HEK293 (cell line): ENCODE data around the gene SLC2A6.
A peak's percentile ranks its signal among the peaks of the same experiment; 100 is the strongest.
"Not testable (repeated sequence)": the region's sequence is repeated elsewhere in the genome, so short reads cannot be mapped to it uniquely, and the experiment has no call there.

Experiments
- CTCF ChIA-PET: fragments of 350-600 bp; formaldehyde crosslinking; extraction: SDS; loops from one replicate; lab custom pipeline; 2021; ENCODE audit warnings: antibody characterized with exemption; lab: Yijun Ruan, JAX
- POLR2A ChIA-PET: fragments of 300-600 bp; formaldehyde crosslinking; extraction: SDS; loops from one replicate; lab custom pipeline; 2020; ENCODE audit warnings: antibody characterized with exemption, inconsistent platforms; lab: Yijun Ruan, JAX
- H3K27ac ChIP-seq: fragments of 200-500 bp; sonication (Bioruptor generic); 2 replicates; pipeline ENCODE4 v1.5.1; 2014; ENCODE audit warnings: low read depth, low read length, control low read depth, inconsistent platforms; ENCODE audit errors: extremely low read depth
- H3K36me3 ChIP-seq, 2 experiments: fragments of 200-500 bp in 1 of 2; sonication (Bioruptor generic) in 1 of 2; 1 replicate in 1 of 2; 2 replicates in 1 of 2; pipeline ENCODE4 v1.5.1; 2014 to 2017; ENCODE audit warnings: inconsistent platforms in 2 of 2, low read length in 2 of 2; ENCODE audit not compliant: control insufficient read depth in 2 of 2, insufficient read depth in 1 of 2
- H3K4me1 ChIP-seq: fragments of 200-500 bp; sonication (Bioruptor generic); 2 replicates; pipeline ENCODE4 v1.5.1; 2014; ENCODE audit warnings: mild to moderate bottlenecking, low read length, inconsistent platforms; ENCODE audit not compliant: control insufficient read depth, insufficient read depth
- H3K4me3 ChIP-seq: 2 replicates; pipeline ENCODE4 v1.5.1; 2011; ENCODE audit warnings: low read depth, mild to moderate bottlenecking, control low read depth, low read length, moderate library complexity
- H3K9me3 ChIP-seq: fragments of 200-500 bp; sonication (Bioruptor generic); 2 replicates; pipeline ENCODE4 v1.5.1; 2014; ENCODE audit warnings: low read depth, low read length, inconsistent platforms; ENCODE audit not compliant: control insufficient read depth, insufficient read depth
- KLF16 ChIP-seq: fragments of 450-650 bp; formaldehyde crosslinking; IDR thresholded peaks from 2 replicates; pipeline ENCODE4 v1.5.1; 2017; ENCODE audit warnings: missing biosample characterization, missing genetic modification characterization
- PRDM4 ChIP-seq: fragments of 450-650 bp; formaldehyde crosslinking; IDR thresholded peaks from 2 replicates; pipeline ENCODE4 v1.5.1; 2017; ENCODE audit warnings: missing biosample characterization, missing genetic modification characterization
- YY1 ChIP-seq: fragments of 450-650 bp; formaldehyde crosslinking; IDR thresholded peaks from 2 replicates; pipeline ENCODE4 v1.5.1; 2018; ENCODE audit warnings: missing biosample characterization, missing genetic modification characterization
- ZFP37 ChIP-seq: fragments of 450-650 bp; formaldehyde crosslinking; IDR thresholded peaks from 2 replicates; pipeline ENCODE4 v1.5.1; 2016; ENCODE audit warnings: missing biosample characterization, missing genetic modification characterization
- ZFP69B ChIP-seq: fragments of 450-650 bp; formaldehyde crosslinking; IDR thresholded peaks from 2 replicates; pipeline ENCODE4 v1.5.1; 2016; ENCODE audit warnings: missing biosample characterization, missing genetic modification characterization
- ZNF112 ChIP-seq: fragments of 450-650 bp; formaldehyde crosslinking; IDR thresholded peaks from 2 replicates; pipeline ENCODE4 v1.5.0; 2017; ENCODE audit warnings: missing biosample characterization, missing genetic modification characterization
- ZNF121 ChIP-seq: fragments of 450-650 bp; formaldehyde crosslinking; IDR thresholded peaks from 2 replicates; pipeline ENCODE4 v1.5.1; 2016; ENCODE audit warnings: missing biosample characterization, missing genetic modification characterization
- ZNF140 ChIP-seq: fragments of 450-650 bp; formaldehyde crosslinking; IDR thresholded peaks from 2 replicates; pipeline ENCODE4 v1.5.1; 2016; ENCODE audit warnings: missing biosample characterization, missing genetic modification characterization
- ZNF24 ChIP-seq: fragments of 450-650 bp; formaldehyde crosslinking; IDR thresholded peaks from 2 replicates; pipeline ENCODE4 v1.5.1; 2016; ENCODE audit warnings: missing biosample characterization, missing genetic modification characterization
- ZNF248 ChIP-seq: fragments of 450-650 bp; formaldehyde crosslinking; IDR thresholded peaks from 2 replicates; pipeline ENCODE4 v1.5.1; 2017; ENCODE audit warnings: missing biosample characterization, missing genetic modification characterization
- ZNF292 ChIP-seq: fragments of 450-650 bp; formaldehyde crosslinking; IDR thresholded peaks from 2 replicates; pipeline ENCODE4 v1.5.1; 2016; ENCODE audit warnings: low read depth, missing biosample characterization, missing genetic modification characterization, borderline replicate concordance
- ZNF37A ChIP-seq: fragments of 450-650 bp; IDR thresholded peaks from 2 replicates; pipeline ENCODE4 v1.5.1; 2018; ENCODE audit warnings: missing biosample characterization, missing genetic modification characterization
- ZNF416 ChIP-seq: fragments of 450-650 bp; formaldehyde crosslinking; IDR thresholded peaks from 2 replicates; pipeline ENCODE4 v1.5.1; 2016; ENCODE audit warnings: missing biosample characterization, missing genetic modification characterization
- ZNF600 ChIP-seq: fragments of 450-650 bp; formaldehyde crosslinking; IDR thresholded peaks from 2 replicates; pipeline ENCODE4 v1.5.1; 2016; ENCODE audit warnings: missing biosample characterization, missing genetic modification characterization
- ZNF624 ChIP-seq: fragments of 450-650 bp; formaldehyde crosslinking; IDR thresholded peaks from 2 replicates; pipeline ENCODE4 v1.5.1; 2017; ENCODE audit warnings: missing biosample characterization, missing genetic modification characterization
- ZNF670 ChIP-seq: fragments of 450-650 bp; formaldehyde crosslinking; IDR thresholded peaks from 2 replicates; pipeline ENCODE4 v1.5.1; 2016; ENCODE audit warnings: missing biosample characterization, missing genetic modification characterization, low read depth
- ZNF768 ChIP-seq: fragments of 450-650 bp; formaldehyde crosslinking; IDR thresholded peaks from 2 replicates; pipeline ENCODE4 v1.5.1; 2018; ENCODE audit warnings: missing biosample characterization, mild to moderate bottlenecking, missing genetic modification characterization
- ZNF837 ChIP-seq: fragments of 450-650 bp; formaldehyde crosslinking; IDR thresholded peaks from 2 replicates; pipeline ENCODE4 v1.5.1; 2016; ENCODE audit warnings: missing biosample characterization, missing genetic modification characterization
- TF ChIP-seq, protein P1 (sequence below): fragments of 450-650 bp; formaldehyde crosslinking; IDR thresholded peaks from 2 replicates; pipeline ENCODE4 v1.5.1; 2016; ENCODE audit warnings: missing biosample characterization, missing genetic modification characterization
- TF ChIP-seq, protein P2 (sequence below): fragments of 450-650 bp; formaldehyde crosslinking; IDR thresholded peaks from 2 replicates; pipeline ENCODE4 v1.5.1; 2016; ENCODE audit warnings: missing biosample characterization, missing genetic modification characterization

The SLC2A6 gene

GRCh38 chr9:133453651-133454050 lies 25.2 kb downstream of the SLC2A6 start:
- no peaks in the 10 kb centered on the region for H3K4me1 ChIP-seq
- H3K4me3 ChIP-seq, result no peak overlapping the region
- H3K9me3 ChIP-seq, result no peaks in the 10 kb centered on the region
- no peak overlapping the region for H3K27ac ChIP-seq
- TF ChIP-seq ZFP69B, result no peak
- no peak for TF ChIP-seq ZNF624 (tag by site-specific recombination)
- no peak for TF ChIP-seq ZNF248 (tag by site-specific recombination)
- no peak for TF ChIP-seq ZNF600 (tag by site-specific recombination)
- TF ChIP-seq ZNF292 (tag by site-specific recombination), result no peak
- no peak for TF ChIP-seq ZNF140
- TF ChIP-seq PRDM4 (tag by site-specific recombination), result no peak
- no peak for TF ChIP-seq ZNF24 (tag by site-specific recombination)
- TF ChIP-seq KLF16 (tag by site-specific recombination), result no peak
- no peak for TF ChIP-seq ZNF416
- no peak for TF ChIP-seq ZNF768
- no peak for TF ChIP-seq ZFP37 (tag by site-specific recombination)
- TF ChIP-seq ZNF112 (tag by site-specific recombination), result no peak
- TF ChIP-seq YY1 (tag by site-specific recombination), result no peak
- TF ChIP-seq, protein P1, sequence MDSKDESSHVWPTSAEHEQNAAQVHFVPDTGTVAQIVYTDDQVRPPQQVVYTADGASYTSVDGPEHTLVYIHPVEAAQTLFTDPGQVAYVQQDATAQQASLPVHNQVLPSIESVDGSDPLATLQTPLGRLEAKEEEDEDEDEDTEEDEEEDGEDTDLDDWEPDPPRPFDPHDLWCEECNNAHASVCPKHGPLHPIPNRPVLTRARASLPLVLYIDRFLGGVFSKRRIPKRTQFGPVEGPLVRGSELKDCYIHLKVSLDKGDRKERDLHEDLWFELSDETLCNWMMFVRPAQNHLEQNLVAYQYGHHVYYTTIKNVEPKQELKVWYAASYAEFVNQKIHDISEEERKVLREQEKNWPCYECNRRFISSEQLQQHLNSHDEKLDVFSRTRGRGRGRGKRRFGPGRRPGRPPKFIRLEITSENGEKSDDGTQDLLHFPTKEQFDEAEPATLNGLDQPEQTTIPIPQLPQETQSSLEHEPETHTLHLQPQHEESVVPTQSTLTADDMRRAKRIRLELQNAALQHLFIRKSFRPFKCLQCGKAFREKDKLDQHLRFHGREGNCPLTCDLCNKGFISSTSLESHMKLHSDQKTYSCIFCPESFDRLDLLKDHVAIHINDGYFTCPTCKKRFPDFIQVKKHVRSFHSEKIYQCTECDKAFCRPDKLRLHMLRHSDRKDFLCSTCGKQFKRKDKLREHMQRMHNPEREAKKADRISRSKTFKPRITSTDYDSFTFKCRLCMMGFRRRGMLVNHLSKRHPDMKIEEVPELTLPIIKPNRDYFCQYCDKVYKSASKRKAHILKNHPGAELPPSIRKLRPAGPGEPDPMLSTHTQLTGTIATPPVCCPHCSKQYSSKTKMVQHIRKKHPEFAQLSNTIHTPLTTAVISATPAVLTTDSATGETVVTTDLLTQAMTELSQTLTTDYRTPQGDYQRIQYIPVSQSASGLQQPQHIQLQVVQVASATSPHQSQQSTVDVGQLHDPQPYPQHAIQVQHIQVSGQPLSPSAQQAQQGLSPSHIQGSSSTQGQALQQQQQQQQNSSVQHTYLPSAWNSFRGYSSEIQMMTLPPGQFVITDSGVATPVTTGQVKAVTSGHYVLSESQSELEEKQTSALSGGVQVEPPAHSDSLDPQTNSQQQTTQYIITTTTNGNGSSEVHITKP (tag by site-specific recombination), result no peak
- TF ChIP-seq ZNF837 (tag by site-specific recombination), result no peak
- no peak for TF ChIP-seq ZNF670
- TF ChIP-seq ZNF37A (tag by site-specific recombination), result no peak
- ChIA-PET POLR2A (interaction anchor here (1.2 kb wide), 1 partner anchor 106 kb away, joined by 3 read pairs; the partner anchor contains the start of genes MED22 and RPL7A), CTCF (no interaction called here)
- H3K36me3 ChIP-seq, result peaks cover 0 to 7% of the 10 kb centered on the region in 2 experiments; a peak in 1 of 3 replicates

DNA sequence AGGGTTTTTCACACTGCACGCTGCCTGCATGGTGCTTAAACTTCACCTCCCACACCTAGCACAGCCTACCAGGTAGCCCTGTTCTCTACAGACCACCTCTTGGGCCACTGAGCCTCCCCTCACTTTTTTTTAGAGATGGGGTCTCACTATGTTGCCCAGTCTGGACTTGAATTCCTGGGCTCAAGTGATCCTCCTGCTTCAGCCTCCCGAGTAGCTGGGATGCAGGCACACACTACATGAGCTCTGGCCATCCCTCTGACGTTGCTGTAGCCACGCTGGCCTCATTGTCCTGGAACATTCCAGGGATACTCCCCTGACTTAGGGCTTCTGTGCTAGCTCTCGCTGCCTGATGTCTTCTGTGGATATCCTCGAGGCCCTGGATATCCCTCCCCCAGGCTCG lies 26.3 kb downstream of the SLC2A6 start:
- H3K27ac ChIP-seq, result no peak overlapping the region
- H3K4me1 ChIP-seq, result no peaks in the 10 kb centered on the region
- peaks cover 0 to 7% of the 10 kb centered on the region in 2 experiments; a peak in 1 of 3 replicates for H3K36me3 ChIP-seq
- H3K4me3 ChIP-seq, result no peak overlapping the region
- CTCF ChIA-PET, result interaction anchor here (0.5 to 0.8 kb wide), 3 partner anchors 9 to 270 kb away, joined by 3 read pairs; no protein-coding TSS in a partner anchor
- POLR2A ChIA-PET, result interaction anchor here (1.2 kb wide), 1 partner anchor 105 kb away, joined by 3 read pairs; the partner anchor contains the start of genes MED22 and RPL7A
- no peaks in the 10 kb centered on the region for H3K9me3 ChIP-seq
- TF ChIP-seq ZNF121 (tag by site-specific recombination), result peak; percentile 89
- TF ChIP-seq, protein P2, sequence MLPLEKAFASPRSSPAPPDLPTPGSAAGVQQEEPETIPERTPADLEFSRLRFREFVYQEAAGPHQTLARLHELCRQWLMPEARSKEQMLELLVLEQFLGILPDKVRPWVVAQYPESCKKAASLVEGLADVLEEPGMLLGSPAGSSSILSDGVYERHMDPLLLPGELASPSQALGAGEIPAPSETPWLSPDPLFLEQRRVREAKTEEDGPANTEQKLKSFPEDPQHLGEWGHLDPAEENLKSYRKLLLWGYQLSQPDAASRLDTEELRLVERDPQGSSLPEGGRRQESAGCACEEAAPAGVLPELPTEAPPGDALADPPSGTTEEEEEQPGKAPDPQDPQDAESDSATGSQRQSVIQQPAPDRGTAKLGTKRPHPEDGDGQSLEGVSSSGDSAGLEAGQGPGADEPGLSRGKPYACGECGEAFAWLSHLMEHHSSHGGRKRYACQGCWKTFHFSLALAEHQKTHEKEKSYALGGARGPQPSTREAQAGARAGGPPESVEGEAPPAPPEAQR (tag by site-specific recombination), result no peak

- ChIA-PET POLR2A (interaction anchor here (0.6 kb wide), 1 partner anchor 16 kb away, joined by 3 read pairs; no protein-coding TSS in a partner anchor), CTCF (interaction anchor here (0.7 to 1.5 kb wide), 4 partner anchors 8 to 271 kb away, joined by 3 to 5 read pairs (median 3); partner anchors contain the start of gene CACFD1)
- H3K9me3 ChIP-seq, H3K4me3 ChIP-seq, H3K27ac ChIP-seq, H3K36me3 ChIP-seq, H3K4me1 ChIP-seq: not testable (repeated sequence)
These were observed 27.0 kb downstream of the SLC2A6 start for GRCh38 chr9:133451865-133452264.
